Mesenchymal stem cell (in vitro differentiated cells and primary cell): ENCODE measurements around the gene SPDYE4.

ENCODE experiments used
- DNase-seq: peaks from one replicate; pipeline ENCODE4 v3.0.0-alpha.2; 2013
- H2AFZ ChIP-seq: one replicate; pipeline ENCODE4 v1.6.1; 2013; ENCODE audit warnings: low read depth, mild to moderate bottlenecking, control low read depth, inconsistent platforms, low read length, moderate library complexity
- H2AK5ac ChIP-seq: 2 replicates; pipeline ENCODE4 v1.6.1; 2013; ENCODE audit warnings: low read length, moderate library complexity, mild to moderate bottlenecking, inconsistent platforms; ENCODE audit not compliant: severe bottlenecking
- H2BK120ac ChIP-seq: one replicate; pipeline ENCODE4 v1.6.1; 2013; ENCODE audit warnings: low read depth, mild to moderate bottlenecking, inconsistent platforms, low read length, moderate library complexity
- H2BK12ac ChIP-seq, 2 experiments: one replicate each; pipeline ENCODE4 v1.6.1; 2013; ENCODE audit warnings: inconsistent platforms in 2 of 2, low read length in 2 of 2, mild to moderate bottlenecking in 2 of 2, moderate library complexity in 2 of 2, control low read depth in 1 of 2
- H2BK15ac ChIP-seq: one replicate; pipeline ENCODE4 v1.6.1; 2013; ENCODE audit warnings: mild to moderate bottlenecking, low read depth, inconsistent platforms; ENCODE audit not compliant: poor library complexity, severe bottlenecking
- H2BK5ac ChIP-seq: 2 replicates; pipeline ENCODE4 v1.6.1; 2013; ENCODE audit warnings: low read depth, mild to moderate bottlenecking, low read length, control low read depth, inconsistent platforms; ENCODE audit not compliant: poor library complexity, severe bottlenecking
- H3K14ac ChIP-seq, 2 experiments: one replicate each; pipeline ENCODE4 v1.6.1; 2013; ENCODE audit warnings: inconsistent platforms in 2 of 2, low read length in 2 of 2, control low read depth in 1 of 2, mild to moderate bottlenecking in 1 of 2, moderate library complexity in 1 of 2
- H3K18ac ChIP-seq, 2 experiments: one replicate each; pipeline ENCODE4 v1.6.1; 2013; ENCODE audit warnings: inconsistent platforms in 2 of 2, low read length in 2 of 2, control low read depth in 1 of 2, low read depth in 1 of 2, mild to moderate bottlenecking in 1 of 2
- H3K23ac ChIP-seq, 2 experiments: one replicate each; pipeline ENCODE4 v1.6.1; 2013; ENCODE audit warnings: inconsistent platforms in 2 of 2, low read length in 2 of 2, mild to moderate bottlenecking in 2 of 2, moderate library complexity in 2 of 2, control low read depth in 1 of 2
- H3K27ac ChIP-seq: 2 replicates; pipeline ENCODE4 v1.5.1; 2013; ENCODE audit warnings: mild to moderate bottlenecking, moderate library complexity, low read length, control low read depth, inconsistent platforms; ENCODE audit not compliant: poor library complexity, severe bottlenecking
- H3K27me3 ChIP-seq, 2 experiments: 2 replicates each; pipeline versions ENCODE4 v1.6.1 to v1.7.0; 2013; ENCODE audit warnings: low read length in 2 of 2, mild to moderate bottlenecking in 2 of 2, moderate library complexity in 2 of 2, control low read depth in 1 of 2, inconsistent platforms in 1 of 2; ENCODE audit not compliant: control insufficient read depth in 1 of 2, insufficient read depth in 1 of 2
- H3K36me3 ChIP-seq, 2 experiments: 2 replicates each; pipeline versions ENCODE4 v1.6.1 to v1.7.0; 2013; ENCODE audit warnings: low read length in 2 of 2, control low read depth in 1 of 2, inconsistent platforms in 1 of 2, low read depth in 1 of 2, mild to moderate bottlenecking in 1 of 2; ENCODE audit not compliant: insufficient read depth in 2 of 2, control insufficient read depth in 1 of 2
- H3K4ac ChIP-seq, 2 experiments: one replicate each; pipeline ENCODE4 v1.6.1; 2013; ENCODE audit warnings: inconsistent platforms in 2 of 2, low read length in 2 of 2, mild to moderate bottlenecking in 2 of 2, moderate library complexity in 2 of 2, control low read depth in 1 of 2, low read depth in 1 of 2
- H3K4me1 ChIP-seq: 2 replicates; pipeline ENCODE4 v1.6.1; 2013; ENCODE audit warnings: low read depth, low read length, control low read depth; ENCODE audit not compliant: control insufficient read depth, insufficient read depth
- H3K4me2 ChIP-seq: 2 replicates; pipeline ENCODE4 v1.6.1; 2013; ENCODE audit warnings: low read length, mild to moderate bottlenecking, inconsistent platforms; ENCODE audit not compliant: poor library complexity, severe bottlenecking
- H3K4me3 ChIP-seq, 2 experiments: 2 replicates each; pipeline versions ENCODE4 v1.5.1 to v1.7.0; 2013; ENCODE audit warnings: low read length in 2 of 2, mild to moderate bottlenecking in 2 of 2, control low read depth in 1 of 2, low read depth in 1 of 2; ENCODE audit not compliant: insufficient read depth in 1 of 2
- H3K79me1 ChIP-seq: replicated peaks from 2 replicates; pipeline ENCODE4 v1.6.1; 2013; ENCODE audit warnings: mild to moderate bottlenecking, control low read depth, low read length, inconsistent platforms; ENCODE audit not compliant: poor library complexity, severe bottlenecking
- H3K9ac ChIP-seq: 2 replicates; pipeline ENCODE4 v1.7.0; 2013; ENCODE audit warnings: mild to moderate bottlenecking, low read length, moderate library complexity
- H3K9me3 ChIP-seq: 2 replicates; pipeline ENCODE4 v1.7.0; 2013; ENCODE audit warnings: mild to moderate bottlenecking, low read length; ENCODE audit not compliant: control insufficient read depth
- H4K8ac ChIP-seq: one replicate; pipeline ENCODE4 v1.6.1; 2013; ENCODE audit warnings: inconsistent platforms, mild to moderate bottlenecking, low read length, moderate library complexity
- H4K91ac ChIP-seq: one replicate; pipeline ENCODE4 v1.6.1; 2013; ENCODE audit warnings: mild to moderate bottlenecking, low read length, inconsistent platforms
- WGBS: methylation state at CpG from one replicate; pipeline ENCODE4 v1.1.7; 2013; ENCODE audit warnings: mixed read lengths; 5-methylcytosine and 5-hydroxymethylcytosine counted together

The SPDYE4 gene

DNA sequence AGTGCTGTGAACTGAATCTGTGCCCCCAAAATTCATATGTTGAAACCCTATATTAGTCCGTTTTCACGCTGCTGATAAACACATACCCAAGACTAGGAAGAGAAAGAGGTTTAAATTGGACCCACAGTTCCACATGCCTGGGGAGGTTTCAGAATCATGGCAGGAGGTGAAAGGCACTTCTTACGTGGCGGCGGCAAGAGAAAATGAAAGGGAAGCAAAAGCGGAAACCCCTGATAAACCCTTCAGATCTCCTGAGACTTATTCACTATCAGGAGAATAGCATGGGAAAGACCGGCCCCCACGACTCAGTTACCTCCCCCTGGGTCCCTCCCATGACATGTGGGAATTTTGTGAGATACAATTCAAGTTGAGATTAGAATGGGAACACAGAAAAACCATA lies 3.7 kb upstream of the SPDYE4 start:
- Histone ChIP-seq H3K27me3 (peaks cover 20 to 52% of the 10 kb centered on the region in 2 experiments), H2BK120ac (no peak overlapping the region), H2BK15ac (no peak overlapping the region), H2AFZ (no peak overlapping the region), H3K27ac (no peak overlapping the region), H3K36me3 (no peaks in the 10 kb centered on the region), H3K4ac (no peak overlapping the region), H3K14ac (no peak overlapping the region), H2BK5ac (no peak overlapping the region), H3K4me3 (no peak overlapping the region), H4K8ac (no peak overlapping the region), H2AK5ac (no peak overlapping the region), H2BK12ac (no peak overlapping the region), H4K91ac (no peak overlapping the region), H3K4me1 (no peaks in the 10 kb centered on the region), H3K4me2 (no peak overlapping the region), H3K79me1 (no peaks in the 10 kb centered on the region), H3K9me3 (no peaks in the 10 kb centered on the region), H3K9ac (no peak overlapping the region), H3K18ac (no peak overlapping the region), H3K23ac (no peak overlapping the region)
- DNase-seq = no peak
- 75% methylated on average over 5 of the region's 8 CpGs for WGBS

GRCh38 chr17:8757189-8757588 lies 1.2 kb downstream of the SPDYE4 start:
- 90% methylated on average over 11 of the region's 13 CpGs for WGBS
- H3K4me3 ChIP-seq = no peak overlapping the region
- no peak overlapping the region for H4K91ac ChIP-seq
- H3K4ac ChIP-seq = no peak overlapping the region
- H3K4me1 ChIP-seq = no peaks in the 10 kb centered on the region
- no peak overlapping the region for H2BK5ac ChIP-seq
- H2AFZ ChIP-seq = no peak overlapping the region
- no peak overlapping the region for H3K27ac ChIP-seq
- H2BK15ac ChIP-seq = no peak overlapping the region
- H2BK120ac ChIP-seq = no peak overlapping the region
- no peak overlapping the region for H3K4me2 ChIP-seq
- H3K23ac ChIP-seq = no peak overlapping the region
- no peak overlapping the region for H4K8ac ChIP-seq
- H3K79me1 ChIP-seq = no peaks in the 10 kb centered on the region
- peaks cover 41 to 77% of the 10 kb centered on the region in 2 experiments for H3K27me3 ChIP-seq
- no peaks in the 10 kb centered on the region for H3K9me3 ChIP-seq
- DNase-seq = no peak
- H3K14ac ChIP-seq = no peak overlapping the region
- H2AK5ac ChIP-seq = no peak overlapping the region
- no peak overlapping the region for H2BK12ac ChIP-seq
- no peak overlapping the region for H3K9ac ChIP-seq
- no peaks in the 10 kb centered on the region for H3K36me3 ChIP-seq
- no peak overlapping the region for H3K18ac ChIP-seq

GRCh38 chr17:8755590-8756255 lies 2.6 kb downstream of the SPDYE4 start:
- no peak overlapping the region for H2BK5ac ChIP-seq
- no peak overlapping the region for H3K4ac ChIP-seq
- H3K9me3 ChIP-seq = no peaks in the 10 kb centered on the region
- H3K14ac ChIP-seq = no peak overlapping the region
- 86% methylated on average over 12 of the region's 12 CpGs for WGBS
- H2AFZ ChIP-seq = no peak overlapping the region
- H3K27ac ChIP-seq = no peak overlapping the region
- H3K9ac ChIP-seq = no peak overlapping the region
- H3K4me1 ChIP-seq = no peaks in the 10 kb centered on the region
- no peak overlapping the region for H2AK5ac ChIP-seq
- H3K27me3 ChIP-seq = peaks cover 45 to 70% of the 10 kb centered on the region in 2 experiments
- H3K4me2 ChIP-seq = no peak overlapping the region
- no peak overlapping the region for H2BK120ac ChIP-seq
- no peaks in the 10 kb centered on the region for H3K36me3 ChIP-seq
- H4K91ac ChIP-seq = no peak overlapping the region
- H3K4me3 ChIP-seq = no peak overlapping the region
- H4K8ac ChIP-seq = no peak overlapping the region
- no peak overlapping the region for H2BK15ac ChIP-seq
- no peak overlapping the region for H3K18ac ChIP-seq
- H3K79me1 ChIP-seq = no peaks in the 10 kb centered on the region
- DNase-seq = no peak
- no peak overlapping the region for H3K23ac ChIP-seq
- H2BK12ac ChIP-seq = no peak overlapping the region

- Histone ChIP-seq H3K4ac (no peak overlapping the region), H3K4me1 (no peaks in the 10 kb centered on the region)
Measured at GRCh38 chr17:8754890-8755289, 3.5 kb downstream of the SPDYE4 start.

More at GRCh38 chr17:8754890-8755289, 3.5 kb downstream of the SPDYE4 start:
- Histone ChIP-seq H3K79me1 (no peaks in the 10 kb centered on the region), H3K36me3 (no peaks in the 10 kb centered on the region), H4K8ac (no peak overlapping the region), H2BK12ac (no peak overlapping the region), H4K91ac (no peak overlapping the region), H2BK5ac (no peak overlapping the region), H3K4me2 (no peak overlapping the region), H3K27me3 (peaks cover 40 to 62% of the 10 kb centered on the region in 2 experiments), H3K27ac (no peak overlapping the region), H3K9ac (no peak overlapping the region), H3K14ac (no peak overlapping the region), H3K18ac (no peak overlapping the region), H2BK120ac (no peak overlapping the region), H2AFZ (no peak overlapping the region), H3K23ac (no peak overlapping the region), H2AK5ac (no peak overlapping the region), H2BK15ac (no peak overlapping the region), H3K9me3 (no peaks in the 10 kb centered on the region), H3K4me3 (no peak overlapping the region)
- no peak for DNase-seq
- WGBS = 68% methylated on average over 8 of the region's 8 CpGs
